Neural cell (in vitro differentiated cells): ENCODE measurements around the gene SLC49A4.

Experiments
- EP300 ChIP-seq: fragments of 450-650 bp; conservative IDR thresholded peaks from 2 replicates; pipeline ENCODE4 v1.6.1; 2014; ENCODE audit warnings: antibody characterized with exemption, mild to moderate bottlenecking, moderate library complexity; ENCODE audit not compliant: poor library complexity, severe bottlenecking
- EZH2 ChIP-seq: fragments of 200-600, 300-800 bp; shearing (Covaris generic), sonication (generic); IDR thresholded peaks from 2 replicates; pipeline ENCODE4 v1.6.1; 2014; ENCODE audit warnings: antibody characterized with exemption, low read length, borderline replicate concordance, mild to moderate bottlenecking; ENCODE audit not compliant: insufficient read depth, poor library complexity, severe bottlenecking
- POLR2AphosphoS5 ChIP-seq: IDR thresholded peaks from 2 replicates; pipeline ENCODE4 v1.6.1; 2012
- RAD21 ChIP-seq: fragments of 450-650 bp; conservative IDR thresholded peaks from 2 replicates; pipeline ENCODE4 v1.6.1; 2014; ENCODE audit warnings: antibody characterized with exemption, mild to moderate bottlenecking, moderate library complexity
- TF ChIP-seq, protein P1 (sequence below): fragments of 450-650 bp; IDR thresholded peaks from 2 replicates; pipeline ENCODE4 v1.5.1; 2014; ENCODE audit warnings: antibody characterized with exemption, mild to moderate bottlenecking, moderate library complexity; ENCODE audit not compliant: poor library complexity, severe bottlenecking
- TF ChIP-seq, protein P2 (sequence below): IDR thresholded peaks from 2 replicates; pipeline ENCODE4 v1.6.1; 2012; ENCODE audit warnings: borderline replicate concordance

DNA sequence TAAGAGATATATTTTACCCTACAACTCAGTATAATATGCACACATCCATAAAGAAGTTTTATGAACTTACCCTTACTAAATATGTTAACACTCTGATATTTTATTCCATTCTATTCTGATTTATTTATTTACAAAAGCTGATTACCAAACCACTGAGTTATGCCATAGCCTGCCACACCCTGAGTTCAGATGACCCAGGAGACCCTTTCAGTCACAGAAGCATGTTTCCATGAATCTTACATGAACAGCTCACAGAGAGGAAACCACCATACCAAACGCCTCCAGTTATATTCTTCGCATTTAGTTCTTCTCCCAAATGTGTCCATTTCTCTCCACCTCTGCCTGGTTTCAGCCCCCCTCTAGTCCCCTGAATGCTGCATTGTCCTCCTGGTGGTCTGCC lies 129.2 kb downstream of the SLC49A4 start:
- no peak for TF ChIP-seq POLR2AphosphoS5
- TF ChIP-seq, protein P1, sequence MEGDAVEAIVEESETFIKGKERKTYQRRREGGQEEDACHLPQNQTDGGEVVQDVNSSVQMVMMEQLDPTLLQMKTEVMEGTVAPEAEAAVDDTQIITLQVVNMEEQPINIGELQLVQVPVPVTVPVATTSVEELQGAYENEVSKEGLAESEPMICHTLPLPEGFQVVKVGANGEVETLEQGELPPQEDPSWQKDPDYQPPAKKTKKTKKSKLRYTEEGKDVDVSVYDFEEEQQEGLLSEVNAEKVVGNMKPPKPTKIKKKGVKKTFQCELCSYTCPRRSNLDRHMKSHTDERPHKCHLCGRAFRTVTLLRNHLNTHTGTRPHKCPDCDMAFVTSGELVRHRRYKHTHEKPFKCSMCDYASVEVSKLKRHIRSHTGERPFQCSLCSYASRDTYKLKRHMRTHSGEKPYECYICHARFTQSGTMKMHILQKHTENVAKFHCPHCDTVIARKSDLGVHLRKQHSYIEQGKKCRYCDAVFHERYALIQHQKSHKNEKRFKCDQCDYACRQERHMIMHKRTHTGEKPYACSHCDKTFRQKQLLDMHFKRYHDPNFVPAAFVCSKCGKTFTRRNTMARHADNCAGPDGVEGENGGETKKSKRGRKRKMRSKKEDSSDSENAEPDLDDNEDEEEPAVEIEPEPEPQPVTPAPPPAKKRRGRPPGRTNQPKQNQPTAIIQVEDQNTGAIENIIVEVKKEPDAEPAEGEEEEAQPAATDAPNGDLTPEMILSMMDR, result no peak
- no peak for TF ChIP-seq RAD21
- TF ChIP-seq, protein P2, sequence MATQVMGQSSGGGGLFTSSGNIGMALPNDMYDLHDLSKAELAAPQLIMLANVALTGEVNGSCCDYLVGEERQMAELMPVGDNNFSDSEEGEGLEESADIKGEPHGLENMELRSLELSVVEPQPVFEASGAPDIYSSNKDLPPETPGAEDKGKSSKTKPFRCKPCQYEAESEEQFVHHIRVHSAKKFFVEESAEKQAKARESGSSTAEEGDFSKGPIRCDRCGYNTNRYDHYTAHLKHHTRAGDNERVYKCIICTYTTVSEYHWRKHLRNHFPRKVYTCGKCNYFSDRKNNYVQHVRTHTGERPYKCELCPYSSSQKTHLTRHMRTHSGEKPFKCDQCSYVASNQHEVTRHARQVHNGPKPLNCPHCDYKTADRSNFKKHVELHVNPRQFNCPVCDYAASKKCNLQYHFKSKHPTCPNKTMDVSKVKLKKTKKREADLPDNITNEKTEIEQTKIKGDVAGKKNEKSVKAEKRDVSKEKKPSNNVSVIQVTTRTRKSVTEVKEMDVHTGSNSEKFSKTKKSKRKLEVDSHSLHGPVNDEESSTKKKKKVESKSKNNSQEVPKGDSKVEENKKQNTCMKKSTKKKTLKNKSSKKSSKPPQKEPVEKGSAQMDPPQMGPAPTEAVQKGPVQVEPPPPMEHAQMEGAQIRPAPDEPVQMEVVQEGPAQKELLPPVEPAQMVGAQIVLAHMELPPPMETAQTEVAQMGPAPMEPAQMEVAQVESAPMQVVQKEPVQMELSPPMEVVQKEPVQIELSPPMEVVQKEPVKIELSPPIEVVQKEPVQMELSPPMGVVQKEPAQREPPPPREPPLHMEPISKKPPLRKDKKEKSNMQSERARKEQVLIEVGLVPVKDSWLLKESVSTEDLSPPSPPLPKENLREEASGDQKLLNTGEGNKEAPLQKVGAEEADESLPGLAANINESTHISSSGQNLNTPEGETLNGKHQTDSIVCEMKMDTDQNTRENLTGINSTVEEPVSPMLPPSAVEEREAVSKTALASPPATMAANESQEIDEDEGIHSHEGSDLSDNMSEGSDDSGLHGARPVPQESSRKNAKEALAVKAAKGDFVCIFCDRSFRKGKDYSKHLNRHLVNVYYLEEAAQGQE, result no peak
- no peak for TF ChIP-seq EP300
- TF ChIP-seq EZH2, result no peak
